ENCODE data around the gene PLLP. TPM values are rescaled to one million over a fixed set of nuclear protein-coding genes. Genes with fewer than 3 reads are reported as not detected.
A peak's percentile ranks its signal among the peaks of the same experiment; 100 is the strongest.

PLLP gene
- total and polyA plus RNA-seq, 9 of the 15 experiments (the other 6 are each of a cell fraction or from before 2014, with no cell fraction given) = 0.09 to 0.96 (median 0.27) TPM

DNA sequence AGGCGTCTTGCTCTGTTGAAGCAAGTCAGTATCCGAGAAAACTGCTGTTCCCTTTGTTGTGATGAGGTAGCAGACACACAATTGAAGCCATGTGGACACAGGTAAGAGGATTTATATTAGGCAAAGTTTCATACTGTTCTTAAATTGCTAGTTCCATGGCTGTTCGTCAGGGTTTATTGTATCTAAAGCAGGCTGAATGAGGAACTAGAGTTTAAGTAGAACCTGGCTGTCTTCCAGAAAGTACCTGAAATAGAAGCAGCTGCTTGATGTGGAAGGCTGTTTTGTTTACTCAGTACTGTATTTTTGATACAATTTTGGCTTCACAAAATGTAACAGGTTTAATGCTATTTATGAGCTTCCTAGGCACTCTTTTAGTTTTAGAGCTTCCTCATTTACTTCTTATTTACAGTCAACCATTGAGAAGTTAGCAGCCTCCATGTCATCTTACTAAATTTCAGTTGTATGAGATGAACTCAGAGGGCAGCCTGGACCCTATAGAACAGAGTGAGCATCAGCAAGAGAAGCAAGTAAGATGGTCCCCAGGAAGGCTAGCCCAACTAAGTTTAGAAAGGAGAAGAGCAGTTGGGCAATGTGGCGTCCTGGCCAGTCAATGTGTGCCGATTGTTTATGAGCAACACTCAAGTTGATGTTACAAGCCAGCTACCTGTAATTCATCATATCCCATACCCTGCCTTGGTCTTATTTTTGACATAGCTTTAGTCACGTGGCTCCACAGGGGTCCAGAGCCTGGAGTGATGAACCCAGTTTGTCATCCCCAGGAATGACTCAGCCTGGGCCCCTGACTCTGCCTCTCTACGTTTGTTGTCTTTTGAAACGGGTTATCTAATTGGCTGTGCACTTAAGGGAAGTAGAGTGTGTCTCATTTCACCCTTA lies 49.1 kb downstream of the PLLP start (continued):
- TF ChIP-seq JUN (IDR thresholded peaks at IDR 0.05; ENCODE audit: borderline replicate concordance, low read depth, low read length) (peak; percentile 68), JUN (CRISPR knock-in tag; IDR thresholded peaks at IDR 0.05; ENCODE audit: borderline replicate concordance) (no peak), ADNP (tag; IDR thresholded peaks at IDR 0.05) (no peak), JUND (IDR thresholded peaks at IDR 0.05; ENCODE audit: borderline replicate concordance, low read depth, low read length) (peak; percentile 75; the same call in 1 of the 2 replicates), JUND (tag; IDR thresholded peaks at IDR 0.05; ENCODE audit: borderline replicate concordance, low read depth, low read length) (peak; percentile 79; the same call in 1 of the 3 replicates), BHLHE40 (IDR thresholded peaks at IDR 0.05; ENCODE audit: low read length) (no peak; the same call in 1 of the 2 replicates), EWSR1 (IDR thresholded peaks at IDR 0.05; ENCODE audit: borderline replicate concordance, low read depth, partially characterized antibody) (no peak)
- TF ChIP-seq, protein P1, sequence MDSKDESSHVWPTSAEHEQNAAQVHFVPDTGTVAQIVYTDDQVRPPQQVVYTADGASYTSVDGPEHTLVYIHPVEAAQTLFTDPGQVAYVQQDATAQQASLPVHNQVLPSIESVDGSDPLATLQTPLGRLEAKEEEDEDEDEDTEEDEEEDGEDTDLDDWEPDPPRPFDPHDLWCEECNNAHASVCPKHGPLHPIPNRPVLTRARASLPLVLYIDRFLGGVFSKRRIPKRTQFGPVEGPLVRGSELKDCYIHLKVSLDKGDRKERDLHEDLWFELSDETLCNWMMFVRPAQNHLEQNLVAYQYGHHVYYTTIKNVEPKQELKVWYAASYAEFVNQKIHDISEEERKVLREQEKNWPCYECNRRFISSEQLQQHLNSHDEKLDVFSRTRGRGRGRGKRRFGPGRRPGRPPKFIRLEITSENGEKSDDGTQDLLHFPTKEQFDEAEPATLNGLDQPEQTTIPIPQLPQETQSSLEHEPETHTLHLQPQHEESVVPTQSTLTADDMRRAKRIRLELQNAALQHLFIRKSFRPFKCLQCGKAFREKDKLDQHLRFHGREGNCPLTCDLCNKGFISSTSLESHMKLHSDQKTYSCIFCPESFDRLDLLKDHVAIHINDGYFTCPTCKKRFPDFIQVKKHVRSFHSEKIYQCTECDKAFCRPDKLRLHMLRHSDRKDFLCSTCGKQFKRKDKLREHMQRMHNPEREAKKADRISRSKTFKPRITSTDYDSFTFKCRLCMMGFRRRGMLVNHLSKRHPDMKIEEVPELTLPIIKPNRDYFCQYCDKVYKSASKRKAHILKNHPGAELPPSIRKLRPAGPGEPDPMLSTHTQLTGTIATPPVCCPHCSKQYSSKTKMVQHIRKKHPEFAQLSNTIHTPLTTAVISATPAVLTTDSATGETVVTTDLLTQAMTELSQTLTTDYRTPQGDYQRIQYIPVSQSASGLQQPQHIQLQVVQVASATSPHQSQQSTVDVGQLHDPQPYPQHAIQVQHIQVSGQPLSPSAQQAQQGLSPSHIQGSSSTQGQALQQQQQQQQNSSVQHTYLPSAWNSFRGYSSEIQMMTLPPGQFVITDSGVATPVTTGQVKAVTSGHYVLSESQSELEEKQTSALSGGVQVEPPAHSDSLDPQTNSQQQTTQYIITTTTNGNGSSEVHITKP (IDR thresholded peaks at IDR 0.05; ENCODE audit: partially characterized antibody) = peak; percentile 58
- TF ChIP-seq, protein P2, sequence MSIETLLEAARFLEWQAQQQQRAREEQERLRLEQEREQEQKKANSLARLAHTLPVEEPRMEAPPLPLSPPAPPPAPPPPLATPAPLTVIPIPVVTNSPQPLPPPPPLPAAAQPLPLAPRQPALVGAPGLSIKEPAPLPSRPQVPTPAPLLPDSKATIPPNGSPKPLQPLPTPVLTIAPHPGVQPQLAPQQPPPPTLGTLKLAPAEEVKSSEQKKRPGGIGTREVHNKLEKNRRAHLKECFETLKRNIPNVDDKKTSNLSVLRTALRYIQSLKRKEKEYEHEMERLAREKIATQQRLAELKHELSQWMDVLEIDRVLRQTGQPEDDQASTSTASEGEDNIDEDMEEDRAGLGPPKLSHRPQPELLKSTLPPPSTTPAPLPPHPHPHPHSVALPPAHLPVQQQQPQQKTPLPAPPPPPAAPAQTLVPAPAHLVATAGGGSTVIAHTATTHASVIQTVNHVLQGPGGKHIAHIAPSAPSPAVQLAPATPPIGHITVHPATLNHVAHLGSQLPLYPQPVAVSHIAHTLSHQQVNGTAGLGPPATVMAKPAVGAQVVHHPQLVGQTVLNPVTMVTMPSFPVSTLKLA (conservative IDR thresholded peaks at IDR 0.05) = peak in 1 of 2 experiments; percentile 48; a peak in 1 of 4 replicates
- TF ChIP-seq, protein P3, sequence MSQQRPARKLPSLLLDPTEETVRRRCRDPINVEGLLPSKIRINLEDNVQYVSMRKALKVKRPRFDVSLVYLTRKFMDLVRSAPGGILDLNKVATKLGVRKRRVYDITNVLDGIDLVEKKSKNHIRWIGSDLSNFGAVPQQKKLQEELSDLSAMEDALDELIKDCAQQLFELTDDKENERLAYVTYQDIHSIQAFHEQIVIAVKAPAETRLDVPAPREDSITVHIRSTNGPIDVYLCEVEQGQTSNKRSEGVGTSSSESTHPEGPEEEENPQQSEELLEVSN (IDR thresholded peaks at IDR 0.05; ENCODE audit: borderline replicate concordance in 1 of 2, extremely low read depth in 1 of 2, insufficient read depth in 1 of 2, insufficient read length in 1 of 2, low read depth in 1 of 2, low read length in 1 of 2, poor library complexity in 1 of 2, severe bottlenecking in 1 of 2) = no peak
- TF ChIP-seq, protein P4, sequence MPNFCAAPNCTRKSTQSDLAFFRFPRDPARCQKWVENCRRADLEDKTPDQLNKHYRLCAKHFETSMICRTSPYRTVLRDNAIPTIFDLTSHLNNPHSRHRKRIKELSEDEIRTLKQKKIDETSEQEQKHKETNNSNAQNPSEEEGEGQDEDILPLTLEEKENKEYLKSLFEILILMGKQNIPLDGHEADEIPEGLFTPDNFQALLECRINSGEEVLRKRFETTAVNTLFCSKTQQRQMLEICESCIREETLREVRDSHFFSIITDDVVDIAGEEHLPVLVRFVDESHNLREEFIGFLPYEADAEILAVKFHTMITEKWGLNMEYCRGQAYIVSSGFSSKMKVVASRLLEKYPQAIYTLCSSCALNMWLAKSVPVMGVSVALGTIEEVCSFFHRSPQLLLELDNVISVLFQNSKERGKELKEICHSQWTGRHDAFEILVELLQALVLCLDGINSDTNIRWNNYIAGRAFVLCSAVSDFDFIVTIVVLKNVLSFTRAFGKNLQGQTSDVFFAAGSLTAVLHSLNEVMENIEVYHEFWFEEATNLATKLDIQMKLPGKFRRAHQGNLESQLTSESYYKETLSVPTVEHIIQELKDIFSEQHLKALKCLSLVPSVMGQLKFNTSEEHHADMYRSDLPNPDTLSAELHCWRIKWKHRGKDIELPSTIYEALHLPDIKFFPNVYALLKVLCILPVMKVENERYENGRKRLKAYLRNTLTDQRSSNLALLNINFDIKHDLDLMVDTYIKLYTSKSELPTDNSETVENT (CRISPR knock-in tag; IDR thresholded peaks at IDR 0.05) = no peak
- TF ChIP-seq, protein P5, sequence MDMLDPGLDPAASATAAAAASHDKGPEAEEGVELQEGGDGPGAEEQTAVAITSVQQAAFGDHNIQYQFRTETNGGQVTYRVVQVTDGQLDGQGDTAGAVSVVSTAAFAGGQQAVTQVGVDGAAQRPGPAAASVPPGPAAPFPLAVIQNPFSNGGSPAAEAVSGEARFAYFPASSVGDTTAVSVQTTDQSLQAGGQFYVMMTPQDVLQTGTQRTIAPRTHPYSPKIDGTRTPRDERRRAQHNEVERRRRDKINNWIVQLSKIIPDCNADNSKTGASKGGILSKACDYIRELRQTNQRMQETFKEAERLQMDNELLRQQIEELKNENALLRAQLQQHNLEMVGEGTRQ (CRISPR knock-in tag; IDR thresholded peaks at IDR 0.05) = peak; percentile 46

Data from K562 (cell line).